PC-3 (cell line): ENCODE measurements around the gene ENOPH1. TPM values are rescaled to one million over a fixed set of nuclear protein-coding genes. Genes with fewer than 3 reads are reported as not detected.

Experiments used
- ATAC-seq: fragments of 200-7000 bp; cut with Tn5 transposase; 2 replicates; pipeline ENCODE4 v1.9.1; 2020; ENCODE audit warnings: mild to moderate bottlenecking, moderate library complexity
- BruUV-seq: library from RNA; stranded (reverse); fragments of 400-500 nt; replicated peaks from 2 replicates; lab custom pipeline; 2021; lab: Mats Ljungman, UMichigan
- CTCF ChIA-PET: fragments of 300-600 bp; sonication (Branson Sonifier 250); formaldehyde crosslinking; loops from one replicate; lab custom pipeline; 2022; ENCODE audit warnings: antibody characterized with exemption; lab: Charles Lee
- POLR2A ChIA-PET: fragments of 300-600 bp; sonication (Branson Sonifier 250); formaldehyde crosslinking; loops from one replicate; lab custom pipeline; 2022; ENCODE audit warnings: antibody characterized with exemption; ENCODE audit not compliant: unreplicated experiment; lab: Charles Lee
- DNase-seq: peaks from one replicate; pipeline ENCODE4 v3.0.0-alpha.2; 2015
- H2AFZ ChIP-seq: fragments of 300-600 bp; sonication (generic); 2 replicates; pipeline ENCODE4 v1.6.0; 2016; ENCODE audit warnings: antibody characterized with exemption, low read length
- H3F3A ChIP-seq: fragments of 300-600 bp; sonication (generic); one replicate; pipeline ENCODE4 v1.6.0; 2017; ENCODE audit warnings: antibody characterized with exemption, low read length, control low read depth, mild to moderate bottlenecking; ENCODE audit not compliant: unreplicated experiment
- H3K27ac ChIP-seq: fragments of 300-600 bp; sonication (generic); 2 replicates; pipeline ENCODE4 v1.5.1; 2016; ENCODE audit warnings: mild to moderate bottlenecking, low read length
- H3K27me3 ChIP-seq: fragments of 300-600 bp; sonication (generic); 2 replicates; pipeline ENCODE4 v1.6.1; 2016; ENCODE audit warnings: low read length, mixed read lengths
- H3K36me3 ChIP-seq: fragments of 300-600 bp; sonication (generic); 2 replicates; pipeline ENCODE4 v1.6.1; 2016; ENCODE audit warnings: low read depth, mixed run types, low read length, mixed read lengths
- H3K4me1 ChIP-seq: fragments of 300-600 bp; sonication (generic); 2 replicates; pipeline ENCODE4 v1.5.1; 2016; ENCODE audit warnings: low read length; ENCODE audit not compliant: insufficient read depth
- H3K4me2 ChIP-seq: fragments of 300-600 bp; sonication (generic); 2 replicates; pipeline ENCODE4 v1.6.0; 2016; ENCODE audit warnings: low read length
- H3K4me3 ChIP-seq: fragments of 300-600 bp; sonication (generic); 2 replicates; pipeline ENCODE4 v1.5.1; 2016; ENCODE audit warnings: mild to moderate bottlenecking, low read length, mixed read lengths
- H3K79me2 ChIP-seq: fragments of 300-600 bp; sonication (generic); 2 replicates; pipeline ENCODE4 v1.6.1; 2017; ENCODE audit warnings: low read length, mixed read lengths
- H3K9ac ChIP-seq: fragments of 300-600 bp; sonication (generic); 2 replicates; pipeline ENCODE4 v1.6.0; 2016; ENCODE audit warnings: mild to moderate bottlenecking, low read length
- H3K9me2 ChIP-seq: fragments of 300-600 bp; sonication (generic); replicated peaks from 2 replicates; pipeline ENCODE4 v1.6.1; 2016; ENCODE audit warnings: mixed run types, low read length, mixed read lengths
- H3K9me3 ChIP-seq: fragments of 300-600 bp; sonication (generic); 2 replicates; pipeline ENCODE4 v1.6.1; 2016; ENCODE audit warnings: low read length, mixed read lengths
- H4K20me1 ChIP-seq: fragments of 300-600 bp; sonication (generic); 2 replicates; pipeline ENCODE4 v1.6.1; 2016; ENCODE audit warnings: low read length, mixed read lengths
- EZH2 ChIP-seq: fragments of 300-600 bp; sonication (generic); IDR thresholded peaks from one replicate; pipeline ENCODE4 v1.6.1; 2017; ENCODE audit warnings: antibody characterized with exemption, mild to moderate bottlenecking, low read length; ENCODE audit not compliant: unreplicated experiment
- EZH2phosphoT487 ChIP-seq: fragments of 300-600 bp; sonication (generic); IDR thresholded peaks from 2 replicates; pipeline ENCODE4 v1.6.1; 2018; ENCODE audit warnings: mild to moderate bottlenecking, antibody characterized with exemption, low read length, borderline replicate concordance
- intact Hi-C: fragments of 100-400 bp; cut with micrococcal nuclease; formaldehyde crosslinking; loops from 2 replicates; pipeline ENCODE4 v1.9.0; 2023
- total RNA-seq: library from RNA; depleted of rRNA; stranded (reverse); fragments of >200 nt; gene quantifications from 2 replicates; pipeline ENCODE4 v1.2.3, GENCODE V29; 2014
- TF ChIP-seq, protein P1 (sequence below): fragments of 300-600 bp; sonication (generic); conservative IDR thresholded peaks from 2 replicates; pipeline ENCODE4 v1.5.1; 2017; ENCODE audit warnings: antibody characterized with exemption, low read depth, mild to moderate bottlenecking, low read length

The ENOPH1 gene
- total RNA-seq, 1 experiment from 2014 or later, result 37.5 TPM

DNA sequence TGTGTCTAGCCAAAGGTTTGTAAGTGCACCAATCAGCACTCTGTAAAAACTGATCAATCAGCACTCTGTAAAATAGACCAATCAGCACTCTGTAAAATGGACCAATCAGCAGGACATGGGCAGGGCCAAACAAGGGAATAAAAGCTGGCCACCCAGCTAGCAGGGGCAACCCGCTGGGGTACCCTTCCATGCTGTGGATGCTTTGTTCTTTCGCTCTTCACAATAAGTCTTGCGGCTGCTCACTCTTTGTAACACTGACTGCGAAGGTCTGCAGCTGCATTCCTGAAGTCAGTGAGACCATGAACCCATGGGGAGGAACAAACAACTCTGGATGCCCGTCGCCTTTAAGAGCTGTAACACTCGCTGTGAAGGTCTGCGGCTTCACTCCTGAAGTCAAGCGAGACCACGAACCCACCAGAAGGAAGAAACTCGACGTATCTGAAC lies 14.4 kb upstream of the ENOPH1 start:
- CTCF ChIA-PET, result no interaction called here
- no peaks in the 10 kb centered on the region for H4K20me1 ChIP-seq
- intact Hi-C loops, result no loop called here
- TF ChIP-seq EZH2phosphoT487 (no peak), EZH2 (no peak)
- TF ChIP-seq, protein P1, sequence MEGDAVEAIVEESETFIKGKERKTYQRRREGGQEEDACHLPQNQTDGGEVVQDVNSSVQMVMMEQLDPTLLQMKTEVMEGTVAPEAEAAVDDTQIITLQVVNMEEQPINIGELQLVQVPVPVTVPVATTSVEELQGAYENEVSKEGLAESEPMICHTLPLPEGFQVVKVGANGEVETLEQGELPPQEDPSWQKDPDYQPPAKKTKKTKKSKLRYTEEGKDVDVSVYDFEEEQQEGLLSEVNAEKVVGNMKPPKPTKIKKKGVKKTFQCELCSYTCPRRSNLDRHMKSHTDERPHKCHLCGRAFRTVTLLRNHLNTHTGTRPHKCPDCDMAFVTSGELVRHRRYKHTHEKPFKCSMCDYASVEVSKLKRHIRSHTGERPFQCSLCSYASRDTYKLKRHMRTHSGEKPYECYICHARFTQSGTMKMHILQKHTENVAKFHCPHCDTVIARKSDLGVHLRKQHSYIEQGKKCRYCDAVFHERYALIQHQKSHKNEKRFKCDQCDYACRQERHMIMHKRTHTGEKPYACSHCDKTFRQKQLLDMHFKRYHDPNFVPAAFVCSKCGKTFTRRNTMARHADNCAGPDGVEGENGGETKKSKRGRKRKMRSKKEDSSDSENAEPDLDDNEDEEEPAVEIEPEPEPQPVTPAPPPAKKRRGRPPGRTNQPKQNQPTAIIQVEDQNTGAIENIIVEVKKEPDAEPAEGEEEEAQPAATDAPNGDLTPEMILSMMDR, result no peak
- H3K9me2 ChIP-seq, result no peaks in the 10 kb centered on the region
- no TSS peak for BruUV-seq
- no peak overlapping the region for H3K9ac ChIP-seq
- H3K9me3 ChIP-seq, result no peaks in the 10 kb centered on the region
- 0 out of 2 replicates have a peak, but pooled peaks cover 4% of the 10 kb centered on the region for H3K4me1 ChIP-seq
- POLR2A ChIA-PET, result no interaction called here
- H3K4me3 ChIP-seq, result no peak overlapping the region
- H3K36me3 ChIP-seq, result no peaks in the 10 kb centered on the region
- H3K27me3 ChIP-seq, result no peaks in the 10 kb centered on the region
- H3F3A ChIP-seq, result no peaks in the 10 kb centered on the region
- no peak for ATAC-seq
- H3K4me2 ChIP-seq, result no peak overlapping the region
- no peak overlapping the region for H2AFZ ChIP-seq
- no peak overlapping the region for H3K27ac ChIP-seq
- no peak for DNase-seq
- H3K79me2 ChIP-seq, result no peaks in the 10 kb centered on the region

DNA sequence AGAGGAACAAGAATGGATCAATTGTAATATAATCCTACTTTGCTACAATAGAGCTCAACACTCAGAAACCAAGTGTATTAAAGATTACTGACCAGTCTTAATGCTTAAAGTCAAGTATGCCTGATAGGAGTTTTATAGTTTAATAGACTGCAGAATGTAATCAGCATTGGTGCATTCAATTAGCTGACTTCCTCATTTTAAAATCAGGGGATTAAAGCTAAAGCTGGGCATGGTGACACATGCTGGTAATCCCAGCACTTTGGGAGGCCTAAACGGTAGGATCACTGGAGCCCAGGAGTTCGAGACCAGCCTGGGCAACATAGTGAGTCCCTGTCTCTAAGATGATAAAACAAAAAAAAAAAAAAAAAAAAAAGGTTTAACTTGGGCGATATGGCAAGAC lies 10.9 kb upstream of the ENOPH1 start:
- H3K9ac ChIP-seq, result no peak overlapping the region
- no peak for ATAC-seq

More for the DNA sequence above, 10.9 kb upstream of the ENOPH1 start:
- no peaks in the 10 kb centered on the region for H3K27me3 ChIP-seq
- H3K9me2 ChIP-seq, result no peaks in the 10 kb centered on the region
- H4K20me1 ChIP-seq, result peaks cover 11% of the 10 kb centered on the region
- ChIA-PET CTCF (interaction anchor here (0.6 kb wide), 1 partner anchor 22 kb away, joined by 5 read pairs; no protein-coding TSS in a partner anchor), POLR2A (interaction anchor here (0.6 kb wide), 1 partner anchor 134 kb away, joined by 6 read pairs; no protein-coding TSS in a partner anchor)
- intact Hi-C loops, result no loop called here
- H3K36me3 ChIP-seq, result peaks cover 5% of the 10 kb centered on the region
- H3K4me3 ChIP-seq, result no peak overlapping the region
- BruUV-seq, result no TSS peak
- H3K27ac ChIP-seq, result no peak overlapping the region
- peaks cover 18% of the 10 kb centered on the region for H3K4me1 ChIP-seq
- H3K4me2 ChIP-seq, result no peak overlapping the region
- DNase-seq, result no peak
- no peaks in the 10 kb centered on the region for H3K79me2 ChIP-seq
- peaks cover 3% of the 10 kb centered on the region for H3F3A ChIP-seq
- no peak for TF ChIP-seq EZH2phosphoT487
- TF ChIP-seq, protein P1, result no peak
- no peak for TF ChIP-seq EZH2
- H2AFZ ChIP-seq, result no peak overlapping the region
- no peaks in the 10 kb centered on the region for H3K9me3 ChIP-seq
